HG02970 (cell line): ENCODE data around the gene GPI.
"Not testable (repeated sequence)": the region's sequence is repeated elsewhere in the genome, so short reads cannot be mapped to it uniquely, and the experiment has no call there.

Source experiments
- ATAC-seq: cut with Tn5 transposase; IDR thresholded peaks from one replicate; pipeline ENCODE4 v1.9.1; 2021; ENCODE audit warnings: mild to moderate bottlenecking, moderate library complexity, moderate number of reproducible peaks; ENCODE audit not compliant: unreplicated experiment, low FRiP score

The GPI gene

GRCh38 chr19:34364830-34365462 lies at the start of gene GPI:
GPI (plus strand) TSS chr19:34365196; CDS start chr19:34365267, 71 bp downstream.
- ATAC-seq, result peak; percentile 62

DNA sequence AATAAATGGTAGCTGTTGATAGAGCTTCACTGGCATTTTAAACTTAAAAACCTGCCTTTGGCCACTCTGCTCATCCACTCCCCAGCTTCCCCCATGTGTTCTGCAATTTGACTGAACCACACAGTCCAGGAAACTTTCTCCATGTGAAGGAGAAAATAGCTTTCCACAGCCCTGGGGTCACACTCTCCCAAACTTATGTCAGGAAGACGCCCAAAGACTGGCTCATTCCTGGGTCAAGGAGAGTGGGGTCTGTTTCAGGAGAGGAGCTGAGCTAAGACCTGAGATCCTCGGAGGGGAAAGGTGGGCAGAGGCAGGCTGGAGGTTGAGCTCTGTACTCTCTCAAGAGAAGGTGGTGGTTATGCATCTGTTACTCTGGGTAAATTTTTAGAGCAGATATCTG lies 48.7 kb upstream of the GPI start:
- no peak for ATAC-seq

- no peak for ATAC-seq
Measured at GRCh38 chr19:34316741-34317301, 48.2 kb upstream of the GPI start.

DNA sequence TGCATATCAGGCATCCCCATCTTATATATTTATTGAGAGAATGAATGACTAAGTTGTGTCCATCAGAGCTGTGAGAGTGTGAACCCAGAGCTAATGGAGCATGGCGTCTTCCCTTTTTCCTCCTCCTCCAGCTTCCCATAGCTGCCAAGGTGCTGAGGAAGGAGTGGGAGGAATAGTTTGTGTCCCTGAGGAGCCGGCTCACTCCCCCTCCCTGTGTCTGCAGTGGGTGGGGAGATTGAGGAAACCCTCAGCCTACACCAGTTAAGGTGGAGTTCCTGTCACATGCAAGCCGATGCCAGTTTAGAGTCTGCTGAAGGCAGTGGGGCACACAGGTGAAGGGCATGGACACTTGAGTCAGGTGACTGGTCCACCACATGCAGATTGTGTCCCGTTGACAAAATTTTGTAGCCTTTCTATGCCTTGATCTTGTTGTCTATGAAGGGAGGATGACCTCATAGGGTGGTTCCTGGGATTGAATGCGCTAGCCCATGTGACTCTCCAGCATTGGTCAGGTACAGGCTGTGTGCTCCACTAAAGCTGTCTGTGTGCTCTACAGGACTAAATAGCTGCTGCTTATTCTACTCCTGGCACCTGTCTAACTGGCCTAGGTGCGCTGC lies 47.6 kb upstream of the GPI start:
- no peak for ATAC-seq

GRCh38 chr19:34319230-34319585 lies 45.8 kb upstream of the GPI start:
- ATAC-seq, result no peak

DNA sequence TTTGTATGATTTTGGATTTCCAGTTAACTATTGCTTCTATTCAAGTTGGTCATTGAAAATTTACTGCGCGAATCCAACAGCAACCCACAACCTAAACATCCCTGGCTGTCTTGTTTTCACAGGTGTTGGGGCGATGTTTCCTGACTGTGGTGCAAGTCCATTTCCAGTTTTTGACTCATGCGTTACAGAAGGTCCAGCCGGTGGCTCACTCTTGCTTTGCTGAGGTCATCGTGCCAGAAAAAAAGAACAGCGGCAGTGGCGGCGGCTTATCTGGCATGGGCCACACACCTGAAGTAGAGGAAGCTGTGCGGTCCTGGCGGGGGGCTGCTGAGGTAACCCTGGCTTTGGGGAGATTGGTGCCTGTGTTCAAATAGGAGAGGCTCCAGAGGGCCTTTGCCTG lies 45.2 kb upstream of the GPI start:
- ATAC-seq, result no peak

- ATAC-seq, result no peak
Measured at GRCh38 chr19:34320277-34320676, 44.7 kb upstream of the GPI start.

GRCh38 chr19:34321735-34322134 lies 43.3 kb upstream of the GPI start:
- no peak for ATAC-seq

GRCh38 chr19:34323433-34324204 lies 41.4 kb upstream of the GPI start:
- ATAC-seq, result no peak

GRCh38 chr19:34324320-34324719 lies 40.7 kb upstream of the GPI start:
- ATAC-seq, result no peak

- no peak for ATAC-seq
Measured at GRCh38 chr19:34325181-34325580, 39.8 kb upstream of the GPI start.

GRCh38 chr19:34325981-34326787 lies 38.8 kb upstream of the GPI start:
- no peak for ATAC-seq

GRCh38 chr19:34327851-34328250 lies 37.1 kb upstream of the GPI start:
- no peak for ATAC-seq

GRCh38 chr19:34328982-34329381 lies 36.0 kb upstream of the GPI start:
- no peak for ATAC-seq

DNA sequence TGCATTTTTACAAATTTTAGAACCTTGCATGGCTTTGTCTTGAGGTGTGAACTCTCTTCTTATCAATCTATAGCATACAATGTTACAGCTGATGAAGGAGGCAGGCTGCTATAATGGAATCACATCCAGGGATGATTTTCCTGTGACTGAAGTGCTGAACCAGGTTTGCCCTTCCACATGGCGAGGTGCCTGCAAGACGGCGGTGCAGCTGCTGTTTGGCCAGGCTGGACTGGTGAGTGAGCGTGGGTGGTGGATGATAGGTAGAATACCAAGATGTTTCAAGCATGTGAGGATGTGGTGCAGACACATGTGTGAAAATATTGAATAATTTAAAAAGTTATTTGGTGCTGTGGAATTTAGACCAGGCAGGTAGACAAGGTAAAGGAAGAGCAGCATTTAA lies 34.9 kb upstream of the GPI start:
- ATAC-seq, result no peak

DNA sequence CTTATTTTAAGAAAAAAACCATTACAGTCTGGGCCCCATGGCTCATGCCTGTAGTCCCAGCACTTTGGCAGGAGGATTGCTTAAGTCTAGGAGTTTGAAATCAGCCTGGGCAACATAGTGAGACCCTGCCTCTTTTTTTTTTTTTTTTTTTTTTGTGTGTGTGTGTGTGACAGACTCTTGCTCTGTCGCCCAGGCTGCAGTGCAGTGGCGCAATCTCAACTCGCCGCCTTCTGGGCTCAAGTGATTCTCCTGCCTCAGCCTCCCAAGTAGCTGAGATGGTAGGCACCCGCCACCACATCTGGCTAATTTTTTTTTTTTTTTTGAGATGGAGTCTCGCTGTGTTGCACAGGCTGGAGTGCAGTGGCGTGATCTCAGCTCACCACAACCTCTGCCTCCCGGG lies 34.4 kb upstream of the GPI start:
- not testable (repeated sequence) for ATAC-seq

DNA sequence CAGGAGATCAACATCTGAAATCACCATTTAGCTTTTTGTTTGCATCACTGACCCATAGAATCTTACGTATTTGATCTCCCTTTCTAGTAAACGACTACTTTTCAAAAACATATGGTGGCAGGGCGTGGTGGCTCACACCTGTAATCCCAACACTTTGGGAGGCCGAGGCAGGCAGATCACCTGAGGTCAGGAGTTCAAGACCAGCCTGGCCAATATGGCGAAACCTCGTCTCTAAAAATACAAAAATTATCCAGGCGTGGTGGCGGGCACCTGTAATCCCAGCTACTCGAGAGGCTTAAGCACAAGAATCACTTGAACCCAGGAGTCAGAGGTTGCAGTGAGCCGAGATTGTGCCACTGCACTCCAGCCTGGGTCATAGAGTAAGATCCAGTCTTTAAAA lies 33.4 kb upstream of the GPI start:
- ATAC-seq, result not testable (repeated sequence)

- ATAC-seq, result no peak
Measured at GRCh38 chr19:34332027-34332760, 32.8 kb upstream of the GPI start.

GRCh38 chr19:34335914-34336313 lies 29.1 kb upstream of the GPI start:
- ATAC-seq, result no peak

DNA sequence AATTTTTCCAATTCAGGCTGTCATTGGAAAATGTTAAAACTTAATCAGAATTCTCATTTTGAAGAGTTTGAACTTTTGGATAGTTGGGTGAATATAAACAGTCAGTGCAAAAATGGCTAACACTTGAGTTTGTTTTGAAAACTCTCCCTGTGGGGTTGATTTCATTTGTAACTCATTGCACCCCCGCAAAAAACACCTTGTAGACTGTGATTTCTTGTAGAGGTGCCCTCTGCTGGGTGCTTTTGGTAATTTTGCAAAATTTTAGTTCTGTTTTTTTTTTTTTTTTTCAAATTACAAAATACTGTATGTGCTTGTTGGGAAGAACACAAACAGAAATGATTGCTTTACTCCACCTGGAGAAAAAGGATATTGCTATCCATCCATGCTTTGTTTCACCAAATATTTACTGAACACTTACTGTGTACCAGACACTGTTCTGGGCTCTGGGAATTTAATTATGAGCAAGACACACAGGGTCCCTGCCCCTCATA lies 28.2 kb upstream of the GPI start:
- no peak for ATAC-seq
